Neural progenitor cell (in vitro differentiated cells): Measurements from ENCODE around the gene DPT. TPM values are rescaled to one million over a fixed set of nuclear protein-coding genes. Genes with fewer than 3 reads are reported as not detected.

ENCODE experiments used
- DNase-seq: peaks from one replicate; pipeline ENCODE4 v3.0.0-alpha.2; 2016; ENCODE audit warnings: low spot score
- H2AFZ ChIP-seq: fragments of 200-600 bp; sonication (generic); replicated peaks from 2 replicates; pipeline ENCODE4 v1.6.1; 2016; ENCODE audit warnings: antibody characterized with exemption
- H3F3A ChIP-seq: fragments of 200-600 bp; sonication (generic); 2 replicates; pipeline ENCODE4 v1.6.1; 2016; ENCODE audit warnings: antibody characterized with exemption, low read depth
- H3K27ac ChIP-seq: fragments of 200-600 bp; sonication (generic); 2 replicates; pipeline ENCODE4 v1.5.1; 2016; ENCODE audit warnings: mild to moderate bottlenecking
- H3K27me3 ChIP-seq: fragments of 200-600 bp; sonication (generic); 2 replicates; pipeline ENCODE4 v1.6.1; 2016; ENCODE audit warnings: mild to moderate bottlenecking, moderate library complexity
- H3K36me3 ChIP-seq: fragments of 200-600 bp; sonication (generic); 2 replicates; pipeline ENCODE4 v1.5.1; 2016
- H3K4me1 ChIP-seq: fragments of 200-600 bp; sonication (generic); 2 replicates; pipeline ENCODE4 v1.6.1; 2016; ENCODE audit warnings: mixed run types
- H3K4me2 ChIP-seq: fragments of 200-600 bp; sonication (generic); 2 replicates; pipeline ENCODE4 v1.6.1; 2016
- H3K4me3 ChIP-seq: fragments of 200-600 bp; sonication (generic); 2 replicates; pipeline ENCODE4 v1.5.1; 2016
- H3K79me2 ChIP-seq: fragments of 200-600 bp; sonication (generic); 2 replicates; pipeline ENCODE4 v1.6.1; 2016; ENCODE audit warnings: low read depth
- H3K9ac ChIP-seq: fragments of 200-600 bp; sonication (generic); 2 replicates; pipeline ENCODE4 v1.6.1; 2016
- H3K9me3 ChIP-seq: fragments of 200-600 bp; sonication (generic); 2 replicates; pipeline ENCODE4 v1.5.1; 2016; ENCODE audit warnings: low read depth
- H4K20me1 ChIP-seq: fragments of 200-600 bp; sonication (generic); 2 replicates; pipeline ENCODE4 v1.6.1; 2016; ENCODE audit warnings: low read depth
- H3K27ac Mint-ChIP-seq: 3 replicates; pipeline ENCODE4 v1.8.0; 2021; ENCODE audit warnings: mixed read lengths
- H3K27me3 Mint-ChIP-seq: 2 replicates; pipeline ENCODE4 v1.8.0; 2022; ENCODE audit warnings: low read depth, mild to moderate bottlenecking, inconsistent platforms, moderate library complexity, mixed read lengths; ENCODE audit not compliant: insufficient read depth
- H3K36me3 Mint-ChIP-seq: 3 replicates; pipeline ENCODE4 v1.8.0; 2021; ENCODE audit warnings: mixed read lengths
- H3K4me1 Mint-ChIP-seq: 3 replicates; pipeline ENCODE4 v1.8.0; 2021; ENCODE audit warnings: mixed read lengths
- H3K4me3 Mint-ChIP-seq: 3 replicates; pipeline ENCODE4 v1.8.0; 2021; ENCODE audit warnings: mild to moderate bottlenecking, moderate library complexity, mixed read lengths
- H3K9me3 Mint-ChIP-seq: 3 replicates; pipeline ENCODE4 v1.8.0; 2020; ENCODE audit warnings: mixed read lengths
- CTCF ChIP-seq: fragments of 200-600 bp; sonication (generic); IDR thresholded peaks from 2 replicates; pipeline ENCODE4 v1.5.1; 2017; ENCODE audit warnings: antibody characterized with exemption, mild to moderate bottlenecking
- EZH2 ChIP-seq: fragments of 200-600 bp; sonication (generic); IDR thresholded peaks from 2 replicates; pipeline ENCODE4 v1.6.1; 2017; ENCODE audit warnings: antibody characterized with exemption, mild to moderate bottlenecking, moderate library complexity
- EZH2phosphoT487 ChIP-seq: fragments of 200-600 bp; sonication (generic); IDR thresholded peaks from 2 replicates; pipeline ENCODE4 v1.6.1; 2017; ENCODE audit warnings: antibody characterized with exemption
- total RNA-seq: library from RNA; depleted of rRNA; stranded (reverse); fragments of >200 nt; gene quantifications from 2 replicates; pipeline ENCODE4 v1.2.3, GENCODE V29; 2015; ENCODE audit warnings: low replicate concordance

Gene DPT
- total RNA-seq, 1 donor from 2014 or later, result not detected

GRCh38 chr1:168688644-168689326, 40.2 kb downstream of the DPT start:
- no peaks in the 10 kb centered on the region for H3K27me3 ChIP-seq
- Mint-ChIP-seq H3K9me3 (no peaks in the 10 kb centered on the region), H3K27me3 (no peaks in the 10 kb centered on the region), H3K4me3 (no peak overlapping the region), H3K4me1 (no peaks in the 10 kb centered on the region), H3K36me3 (no peaks in the 10 kb centered on the region), H3K27ac (no peak overlapping the region)
- no peak for DNase-seq
- no peaks in the 10 kb centered on the region for H3F3A ChIP-seq
- H2AFZ ChIP-seq, result no peak overlapping the region
- no peaks in the 10 kb centered on the region for H4K20me1 ChIP-seq
- H3K9me3 ChIP-seq, result no peaks in the 10 kb centered on the region
- H3K4me1 ChIP-seq, result no peaks in the 10 kb centered on the region
- no peak overlapping the region for H3K9ac ChIP-seq
- H3K4me2 ChIP-seq, result no peak overlapping the region
- H3K4me3 ChIP-seq, result no peak overlapping the region
- no peaks in the 10 kb centered on the region for H3K36me3 ChIP-seq
- no peak overlapping the region for H3K27ac ChIP-seq
- TF ChIP-seq EZH2phosphoT487 (no peak), CTCF (no peak), EZH2 (no peak)
- H3K79me2 ChIP-seq, result no peaks in the 10 kb centered on the region

GRCh38 chr1:168687816-168688215, 41.2 kb downstream of the DPT start:
- Mint-ChIP-seq H3K9me3 (no peaks in the 10 kb centered on the region), H3K27ac (no peak overlapping the region), H3K27me3 (no peaks in the 10 kb centered on the region), H3K4me3 (no peak overlapping the region), H3K36me3 (no peaks in the 10 kb centered on the region), H3K4me1 (no peaks in the 10 kb centered on the region)
- no peak overlapping the region for H2AFZ ChIP-seq
- peak; percentile 54 for DNase-seq
- no peak overlapping the region for H3K27ac ChIP-seq
- H3K9ac ChIP-seq, result no peak overlapping the region
- peak; percentile 37 for TF ChIP-seq CTCF
- no peak for TF ChIP-seq EZH2
- no peak for TF ChIP-seq EZH2phosphoT487
- H3K27me3 ChIP-seq, result no peaks in the 10 kb centered on the region
- H3K36me3 ChIP-seq, result no peaks in the 10 kb centered on the region
- H3K4me2 ChIP-seq, result no peak overlapping the region
- no peaks in the 10 kb centered on the region for H3K4me1 ChIP-seq
- H3K9me3 ChIP-seq, result no peaks in the 10 kb centered on the region
- H3K79me2 ChIP-seq, result no peaks in the 10 kb centered on the region
- H3F3A ChIP-seq, result no peaks in the 10 kb centered on the region
- H3K4me3 ChIP-seq, result no peak overlapping the region
- H4K20me1 ChIP-seq, result no peaks in the 10 kb centered on the region

GRCh38 chr1:168686666-168687065, 42.3 kb downstream of the DPT start:
- Histone ChIP-seq H4K20me1 (no peaks in the 10 kb centered on the region), H3F3A (no peaks in the 10 kb centered on the region), H3K9me3 (no peaks in the 10 kb centered on the region), H3K4me2 (no peak overlapping the region), H3K79me2 (no peaks in the 10 kb centered on the region), H2AFZ (no peak overlapping the region), H3K27me3 (no peaks in the 10 kb centered on the region), H3K27ac (no peak overlapping the region), H3K4me1 (no peaks in the 10 kb centered on the region), H3K9ac (no peak overlapping the region), H3K4me3 (no peak overlapping the region), H3K36me3 (no peaks in the 10 kb centered on the region)
- H3K4me1 Mint-ChIP-seq, result no peaks in the 10 kb centered on the region
- no peak overlapping the region for H3K27ac Mint-ChIP-seq
- DNase-seq, result no peak
- no peaks in the 10 kb centered on the region for H3K36me3 Mint-ChIP-seq
- no peak for TF ChIP-seq CTCF
- no peak for TF ChIP-seq EZH2phosphoT487
- no peak for TF ChIP-seq EZH2
- no peak overlapping the region for H3K4me3 Mint-ChIP-seq
- H3K27me3 Mint-ChIP-seq, result no peaks in the 10 kb centered on the region
- H3K9me3 Mint-ChIP-seq, result peaks cover 4% of the 10 kb centered on the region
